H1 (cell line): Measurements from ENCODE around the gene LIMK1. TPM values are rescaled to one million over a fixed set of nuclear protein-coding genes. Genes with fewer than 3 reads are reported as not detected.

Source experiments
- CTCF ChIA-PET: fragments of 300-600 bp; sonication (Branson Sonifier 250); formaldehyde crosslinking; loops from one replicate; lab custom pipeline; 2021; ENCODE audit not compliant: partially characterized antibody; lab: Charles Lee
- POLR2A ChIA-PET: fragments of 300-600 bp; sonication (Branson Sonifier 250); formaldehyde crosslinking; loops from one replicate; lab custom pipeline; 2021; ENCODE audit warnings: inconsistent platforms; ENCODE audit not compliant: partially characterized antibody; lab: Charles Lee
- DNase-seq, 2 experiments: peaks; one replicate each; pipeline versions ENCODE4 v3.0.0 to v3.0.0-alpha.2; 2010 to 2022; ENCODE audit warnings: low spot score in 2 of 2, low read depth in 1 of 2, mixed read lengths in 1 of 2
- FAIRE-seq: peaks from 2 replicates; lab custom pipeline; 2011; peaks lifted over from hg19 to GRCh38; lab: Jason Lieb, UNC
- H2AFZ ChIP-seq: 2 replicates; pipeline ENCODE4 v1.8.1; 2012; ENCODE audit warnings: low read length, inconsistent platforms
- H2AK5ac ChIP-seq: 2 replicates; pipeline ENCODE4 v1.6.1; 2013; ENCODE audit warnings: low read depth, low read length
- H2BK120ac ChIP-seq: replicated peaks from 2 replicates; pipeline ENCODE3; 2013; ENCODE audit warnings: low read depth, low read length, inconsistent platforms
- H2BK12ac ChIP-seq: 2 replicates; pipeline ENCODE4 v1.6.1; 2013; ENCODE audit warnings: low read depth, low read length
- H2BK15ac ChIP-seq: 2 replicates; pipeline ENCODE4 v1.6.1; 2013; ENCODE audit warnings: low read length
- H2BK20ac ChIP-seq: 2 replicates; pipeline ENCODE4 v1.6.1; 2013; ENCODE audit warnings: low read length
- H2BK5ac ChIP-seq: 2 replicates; pipeline ENCODE4 v1.6.1; 2013; ENCODE audit warnings: low read depth, low read length
- H3K14ac ChIP-seq: 2 replicates; pipeline ENCODE4 v1.6.1; 2013; ENCODE audit warnings: inconsistent platforms; ENCODE audit not compliant: insufficient read length
- H3K18ac ChIP-seq: 2 replicates; pipeline ENCODE4 v1.6.1; 2013; ENCODE audit warnings: low read length; ENCODE audit errors: extremely low read depth
- H3K23ac ChIP-seq: 2 replicates; pipeline ENCODE4 v1.6.1; 2013; ENCODE audit warnings: inconsistent platforms; ENCODE audit not compliant: insufficient read length
- H3K23me2 ChIP-seq: 2 replicates; pipeline ENCODE4 v1.6.1; 2013; ENCODE audit warnings: low read depth, low read length
- H3K27ac ChIP-seq: 2 replicates; pipeline ENCODE4 v1.6.1; 2011; ENCODE audit warnings: low read depth, low read length, inconsistent platforms
- H3K27me3 ChIP-seq, 4 experiments: replicated peaks in 1 of 4; 1 replicate in 1 of 4; 2 replicates in 3 of 4; pipeline versions ENCODE4 v1.6.1 to v1.8.1; 2011 to 2013; ENCODE audit warnings: low read length in 3 of 4, mild to moderate bottlenecking in 3 of 4, inconsistent platforms in 2 of 4, mixed read lengths in 2 of 4, moderate library complexity in 1 of 4; ENCODE audit not compliant: control insufficient read depth in 3 of 4, insufficient read depth in 3 of 4; ENCODE audit errors: extremely low read depth in 1 of 4
- H3K36me3 ChIP-seq, 4 experiments: 2 replicates each; pipeline versions ENCODE4 v1.6.1 to v1.8.1; 2011 to 2013; ENCODE audit warnings: mild to moderate bottlenecking in 4 of 4, low read length in 3 of 4, moderate library complexity in 2 of 4, control low read depth in 1 of 4, inconsistent platforms in 1 of 4; ENCODE audit not compliant: insufficient read depth in 4 of 4, control insufficient read depth in 2 of 4
- H3K4ac ChIP-seq: replicated peaks from 2 replicates; pipeline ENCODE3; 2013; ENCODE audit warnings: low read length, low read depth, mixed read lengths, inconsistent platforms; ENCODE audit not compliant: insufficient read length
- H3K4me1 ChIP-seq, 4 experiments: replicated peaks in 1 of 4; 1 replicate in 1 of 4; 2 replicates in 3 of 4; pipeline versions ENCODE4 v1.6.1 to v1.8.1; 2011 to 2013; ENCODE audit warnings: low read length in 3 of 4, inconsistent platforms in 2 of 4, mixed read lengths in 1 of 4; ENCODE audit not compliant: insufficient read depth in 4 of 4, control insufficient read depth in 3 of 4
- H3K4me2 ChIP-seq, 2 experiments: 2 replicates each; pipeline versions ENCODE4 v1.6.1 to v1.8.1; 2011 to 2013; ENCODE audit warnings: low read depth in 2 of 2, low read length in 2 of 2, control low read depth in 1 of 2, inconsistent platforms in 1 of 2, mild to moderate bottlenecking in 1 of 2; ENCODE audit not compliant: insufficient read depth in 1 of 2
- H3K4me3 ChIP-seq, 4 experiments: fragments of 200-600, 300-600 bp in 1 of 4; sonication (generic), shearing (Covaris generic), sonication (Bioruptor Twin) in 1 of 4; 2 replicates each; pipeline versions ENCODE4 v1.5.1 to v1.8.1; 2011 to 2016; ENCODE audit warnings: low read length in 4 of 4, low read depth in 3 of 4, control low read depth in 2 of 4, inconsistent platforms in 2 of 4, mild to moderate bottlenecking in 2 of 4, mixed read lengths in 1 of 4, moderate library complexity in 1 of 4; ENCODE audit not compliant: insufficient read depth in 2 of 4; ENCODE audit errors: extremely low read depth in 1 of 4
- H3K56ac ChIP-seq: replicated peaks from 2 replicates; pipeline ENCODE3; 2013; ENCODE audit warnings: low read depth, mild to moderate bottlenecking, mixed read lengths, low read length, inconsistent platforms; ENCODE audit not compliant: insufficient read length
- H3K79me1 ChIP-seq: 2 replicates; pipeline ENCODE4 v1.6.1; 2013; ENCODE audit warnings: low read depth, low read length, control low read depth
- H3K79me2 ChIP-seq, 2 experiments: 2 replicates each; pipeline versions ENCODE4 v1.6.1 to v1.8.1; 2012 to 2013; ENCODE audit warnings: low read length in 2 of 2, mild to moderate bottlenecking in 2 of 2, inconsistent platforms in 1 of 2; ENCODE audit not compliant: insufficient read depth in 2 of 2, control insufficient read depth in 1 of 2
- H3K9ac ChIP-seq, 4 experiments: replicated peaks in 1 of 4; 1 replicate in 1 of 4; 2 replicates in 3 of 4; pipeline versions ENCODE4 v1.6.1 to v1.8.1; 2011 to 2013; ENCODE audit warnings: low read depth in 3 of 4, low read length in 3 of 4, control low read depth in 2 of 4, mild to moderate bottlenecking in 2 of 4, moderate library complexity in 2 of 4, inconsistent platforms in 1 of 4; ENCODE audit errors: extremely low read depth in 1 of 4
- H3K9me3 ChIP-seq, 2 experiments: 2 replicates each; pipeline versions ENCODE4 v1.6.1 to v1.8.1; 2012 to 2013; ENCODE audit warnings: mild to moderate bottlenecking in 2 of 2, moderate library complexity in 2 of 2, control low read depth in 1 of 2, inconsistent platforms in 1 of 2, low read depth in 1 of 2, low read length in 1 of 2, mixed read lengths in 1 of 2; ENCODE audit not compliant: insufficient read depth in 2 of 2
- H4K20me1 ChIP-seq, 2 experiments: replicated peaks in 1 of 2; 2 replicates each; pipeline versions ENCODE3 to v1.8.1; 2011 to 2013; ENCODE audit warnings: inconsistent platforms in 2 of 2, low read length in 2 of 2, mild to moderate bottlenecking in 1 of 2; ENCODE audit not compliant: insufficient read depth in 2 of 2, control insufficient read depth in 1 of 2
- H4K5ac ChIP-seq: 2 replicates; pipeline ENCODE4 v1.6.1; 2013; ENCODE audit warnings: low read length, low read depth, mixed read lengths, inconsistent platforms; ENCODE audit not compliant: insufficient read length
- H4K8ac ChIP-seq: 2 replicates; pipeline ENCODE4 v1.8.0; 2013; ENCODE audit warnings: mild to moderate bottlenecking, moderate library complexity, low read length, inconsistent platforms; ENCODE audit not compliant: insufficient read depth; ENCODE audit errors: extremely low read depth
- H4K91ac ChIP-seq: replicated peaks from 2 replicates; pipeline ENCODE3; 2013; ENCODE audit warnings: low read length, mixed read lengths, inconsistent platforms; ENCODE audit not compliant: insufficient read length
- BRCA1 ChIP-seq: IDR thresholded peaks from 2 replicates; pipeline ENCODE4 v1.6.1; 2012; ENCODE audit warnings: low read depth, low read length, improper control_type of control experiment
- CBX5 ChIP-seq: fragments of 300-800, 300-1000 bp; sonication (generic); IDR thresholded peaks from 2 replicates; pipeline ENCODE4 v1.7.1; 2016; ENCODE audit warnings: antibody characterized with exemption, low read length, low read depth
- CTCF ChIP-seq, 3 experiments: IDR thresholded peaks; 1 replicate in 2 of 3; 2 replicates in 1 of 3; pipeline versions ENCODE4 v1.5.1 to v1.6.1; 2011; ENCODE audit warnings: low read length in 3 of 3, mild to moderate bottlenecking in 3 of 3, inconsistent platforms in 2 of 3, low read depth in 1 of 3, moderate library complexity in 1 of 3; ENCODE audit not compliant: insufficient read depth in 1 of 3; ENCODE audit errors: control extremely low read depth in 1 of 3
- E2F6 ChIP-seq: IDR thresholded peaks from 2 replicates; pipeline ENCODE4 v1.6.1; 2012; ENCODE audit warnings: inconsistent platforms
- EZH2 ChIP-seq: fragments of 200-600 bp; sonication (generic); IDR thresholded peaks from 2 replicates; pipeline ENCODE4 v1.7.1; 2012; ENCODE audit warnings: low read depth, mild to moderate bottlenecking, moderate library complexity, low read length, inconsistent platforms; ENCODE audit not compliant: severe bottlenecking
- KDM1A ChIP-seq: fragments of 200-600, 300-600 bp; sonication (generic); IDR thresholded peaks from 2 replicates; pipeline ENCODE4 v1.7.1; 2016; ENCODE audit warnings: mild to moderate bottlenecking, low read length, borderline replicate concordance
- KDM4A ChIP-seq: IDR thresholded peaks from one replicate; pipeline ENCODE4 v1.7.1; 2012; ENCODE audit warnings: low read depth, mild to moderate bottlenecking, moderate library complexity, low read length, inconsistent platforms; ENCODE audit not compliant: severe bottlenecking
- POLR2A ChIP-seq, 2 experiments: IDR thresholded peaks; 1 replicate in 1 of 2; 2 replicates in 1 of 2; pipeline ENCODE4 v1.6.1; 2011; ENCODE audit warnings: low read depth in 2 of 2, low read length in 2 of 2, mild to moderate bottlenecking in 2 of 2; ENCODE audit errors: control extremely low read depth in 1 of 2
- POU5F1 ChIP-seq: IDR thresholded peaks from 2 replicates; pipeline ENCODE4 v1.6.1; 2011; ENCODE audit warnings: low read depth, mild to moderate bottlenecking, low read length, moderate library complexity
- SRF ChIP-seq: IDR thresholded peaks from 2 replicates; pipeline ENCODE4 v1.6.1; 2011; ENCODE audit warnings: mild to moderate bottlenecking, low read depth, low read length, moderate library complexity
- ZNF274 ChIP-seq: IDR thresholded peaks from 2 replicates; pipeline ENCODE4 v1.7.0; 2012; ENCODE audit warnings: low read length, borderline replicate concordance; ENCODE audit errors: extremely low read depth
- WGBS, 2 experiments: shearing (Covaris generic) in 1 of 2; methylation state at CpG; one replicate each; pipeline versions ENCODE4 v1.1.6 to v1.1.7; 2013 to 2015; ENCODE audit warnings: low lambda C conversion rate in 2 of 2, mixed read lengths in 2 of 2, inconsistent platforms in 1 of 2, low coverage in 1 of 2, missing lambda C conversion rate in 1 of 2; ENCODE audit not compliant: insufficient replicate concordance in 2 of 2, insufficient coverage in 1 of 2, insufficient read length in 1 of 2; ENCODE audit errors: extremely low coverage in 1 of 2, missing lambda C conversion rate in 1 of 2; 5-methylcytosine and 5-hydroxymethylcytosine counted together
- polyA plus RNA-seq, 7 experiments: library from polyadenylated mRNA; depleted of rRNA in 3 of 7; stranded (reverse) in 5 of 7; unstranded in 2 of 7; fragments of >200 nt in 5 of 7; fragments of 200-250 nt in 2 of 7; gene quantifications; 1 replicate in 5 of 7; 2 replicates in 1 of 7; 4 replicates in 1 of 7; pipeline versions ENCODE4 v1.2.1 to v1.2.3, GENCODE V29; 2011 to 2013; ENCODE audit warnings: missing spikeins in 2 of 7, mixed read lengths in 2 of 7
- total RNA-seq: library from RNA; stranded (reverse); fragmentation: NEBNext Ultra II Directional; extraction: Animal tissue kit (Norgen Biotek cat#: 25700); gene quantifications from 2 replicates; pipeline ENCODE4 v1.2.1, GENCODE V29; 2021

LIMK1 gene
- total and polyA plus RNA-seq, 2 of the 8 experiments (the other 6 are each of a cell fraction or from before 2014, with no cell fraction given) = 93.5 to 108 TPM

GRCh38 chr7:74153736-74154135 is 70.1 kb downstream of the LIMK1 start:
- no peak overlapping the region for H3K9ac ChIP-seq
- no peak overlapping the region for H3K18ac ChIP-seq
- FAIRE-seq (no peak), DNase-seq (no peak)
- no peaks in the 10 kb centered on the region for H3K27me3 ChIP-seq
- no peak overlapping the region for H4K5ac ChIP-seq
- 83% methylated on average over 6 of the region's 9 CpGs; no CpG with 5 or more reads in 1 of the 2 experiments for WGBS, 2 experiments
- H3K79me2 ChIP-seq = no peaks in the 10 kb centered on the region
- H3K79me1 ChIP-seq = no peaks in the 10 kb centered on the region
- no peak overlapping the region for H2AFZ ChIP-seq
- no peak overlapping the region for H2BK5ac ChIP-seq
- H3K4me2 ChIP-seq = no peak overlapping the region
- H3K23me2 ChIP-seq = no peaks in the 10 kb centered on the region
- H2BK120ac ChIP-seq = no peak overlapping the region
- H3K4me1 ChIP-seq = no peaks in the 10 kb centered on the region
- no peak overlapping the region for H3K56ac ChIP-seq
- no peaks in the 10 kb centered on the region for H3K36me3 ChIP-seq
- peaks cover 0 to 2% of the 10 kb centered on the region in 2 experiments for H4K20me1 ChIP-seq
- no peak overlapping the region for H2BK15ac ChIP-seq
- H4K91ac ChIP-seq = no peak overlapping the region
- H3K4ac ChIP-seq = no peak overlapping the region
- no peak overlapping the region for H3K23ac ChIP-seq
- H3K14ac ChIP-seq = no peak overlapping the region
- H2BK12ac ChIP-seq = no peak overlapping the region
- no peak overlapping the region for H3K4me3 ChIP-seq
- ChIA-PET CTCF (interaction anchor here (1.1 to 3.7 kb wide), 4 partner anchors 8 to 23 kb away, joined by 3 to 22 read pairs (median 4); no protein-coding TSS in a partner anchor), POLR2A (interaction anchor here (0.6 to 0.9 kb wide), 2 partner anchors 26 to 198 kb away, joined by 3 to 4 read pairs; no protein-coding TSS in a partner anchor)
- H2BK20ac ChIP-seq = 0 out of 2 replicates have a peak overlapping the region, but pooled peaks have one; percentile 21
- no peaks in the 10 kb centered on the region for H3K9me3 ChIP-seq
- H2AK5ac ChIP-seq = no peak overlapping the region
- no peak overlapping the region for H3K27ac ChIP-seq
- no peak overlapping the region for H4K8ac ChIP-seq
- TF ChIP-seq BRCA1 = no peak
- TF ChIP-seq CBX5 = no peak
- TF ChIP-seq EZH2 = no peak
- no peak for TF ChIP-seq CTCF (IDR thresholded peaks at IDR 0.05; ENCODE audit: control extremely low read depth in 1 of 3, insufficient read depth in 1 of 3, low read depth in 1 of 3, low read length in 3 of 3)
- TF ChIP-seq POLR2A (IDR thresholded peaks at IDR 0.05; ENCODE audit: control extremely low read depth in 1 of 2, low read depth in 2 of 2, low read length in 2 of 2) = no peak
- no peak for TF ChIP-seq ZNF274
- no peak for TF ChIP-seq KDM1A
- TF ChIP-seq E2F6 = no peak
- TF ChIP-seq SRF = no peak
- TF ChIP-seq POU5F1 = no peak
- no peak for TF ChIP-seq KDM4A
